Adrenal gland (tissue), 12 donors: ENCODE results near the gene SART3. TPM values are rescaled to one million over a fixed set of nuclear protein-coding genes. Genes with fewer than 3 reads are reported as not detected.

Experiments
- DNase-seq, 7 donors: peaks; one replicate each; pipeline ENCODE4 v3.0.0-alpha.2; 2019 to 2020
- H3K27ac ChIP-seq, 5 donors: fragments of 200-600 bp; sonication (generic) in 4 of 5; 1 replicate in 3 of 5; 2 replicates in 2 of 5; pipeline versions ENCODE4 v1.5.1 to v1.8.0; 2016 to 2020; ENCODE audit warnings: mild to moderate bottlenecking in 1 of 5
- H3K27me3 ChIP-seq: fragments of 200-600 bp; 2 replicates; pipeline ENCODE4 v1.8.0; 2021
- H3K36me3 ChIP-seq, 2 donors: fragments of 200-600 bp; replicated peaks in 1 of 2; 1 replicate in 1 of 2; 2 replicates in 1 of 2; pipeline versions ENCODE4 v1.5.1 to v1.8.0; 2018 to 2022
- H3K4me1 ChIP-seq, 2 donors: fragments of 200-600 bp; replicated peaks in 1 of 2; 1 replicate in 1 of 2; 2 replicates in 1 of 2; pipeline versions ENCODE4 v1.5.1 to v1.8.0; 2018 to 2021
- H3K4me3 ChIP-seq, 4 donors: fragments of 200-600 bp; sonication (generic) in 3 of 4; one replicate each; pipeline ENCODE4 v1.5.1; 2016 to 2018
- H3K9me3 ChIP-seq, 3 donors: fragments of 200-600 bp; sonication (generic) in 1 of 3; replicated peaks in 1 of 3; 1 replicate in 2 of 3; 2 replicates in 1 of 3; pipeline versions ENCODE4 v1.5.1 to v1.8.0; 2016 to 2021
- POLR2A ChIP-seq, 2 donors: fragments of 450-650 bp; IDR thresholded peaks; one replicate each; pipeline ENCODE4 v1.6.1; 2017; ENCODE audit warnings: antibody characterized with exemption in 2 of 2, mild to moderate bottlenecking in 2 of 2, moderate library complexity in 1 of 2
- WGBS, 4 donors: extraction: QIAGEN DNeasy Blood & Tissue Kit in 2 of 4; methylation state at CpG; one replicate each; pipeline versions ENCODE4 v1.1.5 to v1.1.7; 2013 to 2017; 5-methylcytosine and 5-hydroxymethylcytosine counted together
- intact Hi-C, 2 donors: fragments of 100-400 bp; cut with DNase I; formaldehyde crosslinking; loops; one replicate each; pipeline versions ENCODE4 v1.14.1 to v1.15.0; 2022 to 2023
- polyA plus RNA-seq, 3 donors: library from polyadenylated mRNA; stranded (reverse); fragments of 200-250 nt in 2 of 3; fragments of 350-450 nt in 1 of 3; fragmentation: Illumina TruSeq in 1 of 3; extraction: RNeasy Lipid Tissue Mini Kit (QIAGEN cat#74804) in 1 of 3; gene quantifications; one replicate each; pipeline ENCODE4 v1.2.3, GENCODE V29; 2013 to 2014
- total RNA-seq, 9 donors: library from RNA; depleted of rRNA in 4 of 9; stranded (reverse); fragments of >200 nt in 4 of 9; fragments of 120-200 nt in 1 of 9; fragmentation: NEBNext Ultra II Directional in 1 of 9; extraction: Animal tissue kit (Norgen Biotek cat#: 25700) in 1 of 9; gene quantifications; one replicate each; pipeline versions ENCODE4 v1.1.0 to v1.2.4, GENCODE V29; 2013 to 2023
- TF ChIP-seq, protein P1 (sequence below), 6 experiments: fragments of 450-650 bp in 4 of 6; fragments of 200-600 bp in 2 of 6; sonication (generic) in 1 of 6; IDR thresholded peaks; 1 replicate in 5 of 6; 2 replicates in 1 of 6; pipeline versions ENCODE4 v1.5.1 to v1.8.0; 2016 to 2021; ENCODE audit warnings: antibody characterized with exemption in 6 of 6, mild to moderate bottlenecking in 2 of 6, moderate library complexity in 1 of 6
- donor health status: healthy with polysubstance abuse.
- donor health status: Bipolar disorder and iron deficiency.
- donor health status: DM: yes; HTN: yes; CAD: no.
- donor health status: DM: no; HTN: no; CAD: no.
- donor health status: DM: no; HTN: no; CAD: no.
- donor health status: DM: yes; HTN: yes; CAD: no.

The SART3 gene
- total and polyA plus RNA-seq, 12 donors: 27.5 to 79.3 (median 39.7) TPM

DNA sequence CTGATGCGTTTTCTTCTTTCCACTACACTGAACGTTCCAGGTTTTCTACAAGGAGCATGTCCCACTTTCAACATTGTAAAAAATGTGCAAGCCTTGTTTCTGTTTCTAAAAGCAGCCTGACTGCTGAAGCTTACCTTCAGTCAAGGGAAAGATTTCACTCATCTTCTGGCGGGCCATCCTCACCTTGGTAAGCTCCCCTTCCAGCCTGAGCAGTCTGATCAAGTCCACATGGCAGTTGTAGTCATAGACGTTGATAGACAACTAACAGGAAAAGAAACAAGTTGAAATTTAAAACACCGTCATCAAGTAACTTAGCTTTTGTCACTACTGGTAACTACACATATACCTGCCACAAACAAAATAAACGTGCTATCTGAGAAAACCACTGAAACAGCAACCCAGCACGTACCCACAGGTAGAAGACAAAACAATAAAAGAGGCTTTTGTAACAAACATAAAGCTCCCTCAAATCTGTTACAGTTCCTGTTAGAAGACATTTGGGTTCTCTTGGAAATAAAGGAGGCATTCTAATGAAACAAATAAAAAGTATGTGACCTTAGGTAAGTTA, 11.9 kb downstream of the SART3 start:
- no peaks in the 10 kb centered on the region for H3K9me3 ChIP-seq
- no peak overlapping the region for H3K27ac ChIP-seq
- H3K4me1 ChIP-seq: peaks cover 0 to 21% of the 10 kb centered on the region in 2 donors
- WGBS, 4 donors: 64 to 79% (median 66%) methylated on average over 7 of the region's 7 CpGs
- intact Hi-C loops: no loop called here
- no peaks in the 10 kb centered on the region for H3K27me3 ChIP-seq
- H3K4me3 ChIP-seq: no peak overlapping the region
- no peak for TF ChIP-seq POLR2A (IDR thresholded peaks at IDR 0.05)
- TF ChIP-seq, protein P1, sequence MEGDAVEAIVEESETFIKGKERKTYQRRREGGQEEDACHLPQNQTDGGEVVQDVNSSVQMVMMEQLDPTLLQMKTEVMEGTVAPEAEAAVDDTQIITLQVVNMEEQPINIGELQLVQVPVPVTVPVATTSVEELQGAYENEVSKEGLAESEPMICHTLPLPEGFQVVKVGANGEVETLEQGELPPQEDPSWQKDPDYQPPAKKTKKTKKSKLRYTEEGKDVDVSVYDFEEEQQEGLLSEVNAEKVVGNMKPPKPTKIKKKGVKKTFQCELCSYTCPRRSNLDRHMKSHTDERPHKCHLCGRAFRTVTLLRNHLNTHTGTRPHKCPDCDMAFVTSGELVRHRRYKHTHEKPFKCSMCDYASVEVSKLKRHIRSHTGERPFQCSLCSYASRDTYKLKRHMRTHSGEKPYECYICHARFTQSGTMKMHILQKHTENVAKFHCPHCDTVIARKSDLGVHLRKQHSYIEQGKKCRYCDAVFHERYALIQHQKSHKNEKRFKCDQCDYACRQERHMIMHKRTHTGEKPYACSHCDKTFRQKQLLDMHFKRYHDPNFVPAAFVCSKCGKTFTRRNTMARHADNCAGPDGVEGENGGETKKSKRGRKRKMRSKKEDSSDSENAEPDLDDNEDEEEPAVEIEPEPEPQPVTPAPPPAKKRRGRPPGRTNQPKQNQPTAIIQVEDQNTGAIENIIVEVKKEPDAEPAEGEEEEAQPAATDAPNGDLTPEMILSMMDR (IDR thresholded peaks at IDR 0.05): no peak
- no peak for DNase-seq
- H3K36me3 ChIP-seq: peaks cover 0 to 47% of the 10 kb centered on the region in 2 donors

DNA sequence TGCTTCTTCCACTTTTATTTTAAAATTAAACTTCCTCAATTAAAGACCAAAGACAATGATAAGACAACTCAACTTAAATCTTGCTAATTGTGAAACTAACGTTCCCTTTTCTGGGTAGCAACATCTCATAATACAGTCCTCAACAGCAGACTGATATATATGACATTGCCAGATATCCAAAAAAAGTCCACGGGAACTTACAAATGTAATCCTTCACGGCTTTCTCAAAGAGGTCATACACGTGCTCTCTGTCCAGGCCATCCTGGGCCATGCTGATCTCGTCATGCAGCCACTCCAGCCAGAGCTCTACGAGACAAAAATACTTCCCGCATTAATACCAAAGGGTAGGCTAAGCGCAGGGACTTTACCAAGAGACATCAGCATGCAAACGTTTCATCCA, 13.3 kb downstream of the SART3 start:
- Histone ChIP-seq H3K36me3 (peaks cover 0 to 59% of the 10 kb centered on the region in 2 donors), H3K27ac (no peak overlapping the region)
- no peak for DNase-seq

DNA sequence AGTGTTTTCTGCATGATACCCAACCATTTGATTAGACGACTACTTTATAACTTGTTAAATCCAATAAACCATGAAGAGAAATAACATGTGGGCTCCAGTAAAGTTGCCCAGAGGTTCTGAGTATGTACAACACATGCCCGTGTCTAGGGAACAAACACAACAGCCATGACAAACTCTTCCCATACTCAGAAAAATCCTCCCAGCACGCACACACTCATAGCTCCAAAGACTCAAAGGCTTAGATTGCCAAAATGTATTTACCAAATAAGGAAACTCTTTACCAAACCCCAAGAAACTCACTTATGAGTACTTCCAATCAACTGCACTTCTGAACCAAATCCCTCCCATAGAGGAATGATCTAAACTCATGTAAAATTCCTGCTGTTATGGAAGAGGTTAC, 17.3 kb downstream of the SART3 start:
- DNase-seq: no peak
- WGBS, 4 donors: 93 to 99% (median 96%) methylated on average over 3 of the region's 3 CpGs
- Histone ChIP-seq H3K9me3 (no peaks in the 10 kb centered on the region), H3K4me3 (no peak overlapping the region), H3K4me1 (peaks cover 3 to 19% of the 10 kb centered on the region in 2 donors), H3K27me3 (no peaks in the 10 kb centered on the region), H3K36me3 (peaks cover 0 to 59% of the 10 kb centered on the region in 2 donors), H3K27ac (no peak overlapping the region)
- intact Hi-C loops: no loop called here
- TF ChIP-seq POLR2A (IDR thresholded peaks at IDR 0.05): no peak
- TF ChIP-seq, protein P1 (IDR thresholded peaks at IDR 0.05): no peak

More for the DNA sequence above, 13.3 kb downstream of the SART3 start:
- no peak overlapping the region for H3K4me3 ChIP-seq
- H3K9me3 ChIP-seq: no peaks in the 10 kb centered on the region
- no peaks in the 10 kb centered on the region for H3K27me3 ChIP-seq
- intact Hi-C loops: no loop called here
- TF ChIP-seq, protein P1 (IDR thresholded peaks at IDR 0.05): no peak
- no peak for TF ChIP-seq POLR2A (IDR thresholded peaks at IDR 0.05)
- peaks cover 0 to 16% of the 10 kb centered on the region in 2 donors for H3K4me1 ChIP-seq
- 74 to 80% (median 76%) methylated on average over 9 of the region's 9 CpGs for WGBS, 4 donors

DNA sequence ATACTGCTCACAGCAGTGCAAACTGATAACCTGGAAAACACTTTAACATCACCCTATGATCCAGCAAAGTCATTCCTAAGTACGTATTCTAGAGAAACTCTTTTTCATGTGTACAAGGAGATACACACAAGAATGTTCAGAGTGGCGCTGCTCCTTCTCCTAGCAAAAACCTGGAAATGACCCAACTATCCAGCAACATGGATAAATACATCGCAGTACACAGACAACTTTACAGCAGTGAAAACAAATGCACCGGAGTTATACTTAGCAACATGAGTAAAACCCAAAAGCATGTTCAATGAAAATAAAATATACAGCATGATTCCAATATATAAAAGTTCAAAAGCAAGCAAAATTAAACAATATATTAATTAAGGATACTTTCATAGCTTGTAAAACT, 18.7 kb downstream of the SART3 start:
- H3K4me1 ChIP-seq: peaks cover 3 to 19% of the 10 kb centered on the region in 2 donors
- 59 to 86% (median 72%) methylated on average over 4 of the region's 4 CpGs for whole genome bisulfite sequencing, 4 donors
- H3K27me3 ChIP-seq: no peaks in the 10 kb centered on the region
- DNase-seq: no peak
- intact Hi-C loops: no loop called here
- H3K4me3 ChIP-seq: no peak overlapping the region
- peak overlapping the region in 1 of 5 donors; percentile 47 for H3K27ac ChIP-seq
- no peaks in the 10 kb centered on the region for H3K9me3 ChIP-seq
- TF ChIP-seq POLR2A (IDR thresholded peaks at IDR 0.05): no peak
- TF ChIP-seq, protein P1 (IDR thresholded peaks at IDR 0.05): no peak
- peaks cover 0 to 59% of the 10 kb centered on the region in 2 donors for H3K36me3 ChIP-seq
